Measurements from ENCODE around the gene TTC33. TPM values are rescaled to one million over a fixed set of nuclear protein-coding genes. Genes with fewer than 3 reads are reported as not detected.

Gene TTC33
- total RNA-seq, 3 donors from 2014 or later, result 17.6 to 28.1 (median 18.4) TPM

- DNase-seq (ENCODE audit: low spot score in 2 of 2), result no peak
- no peaks in the 10 kb centered on the region for H3K9me3 ChIP-seq
- peak overlapping the region in 1 of 3 donors; percentile 16 for H3K4me3 ChIP-seq
- TF ChIP-seq, protein P1, sequence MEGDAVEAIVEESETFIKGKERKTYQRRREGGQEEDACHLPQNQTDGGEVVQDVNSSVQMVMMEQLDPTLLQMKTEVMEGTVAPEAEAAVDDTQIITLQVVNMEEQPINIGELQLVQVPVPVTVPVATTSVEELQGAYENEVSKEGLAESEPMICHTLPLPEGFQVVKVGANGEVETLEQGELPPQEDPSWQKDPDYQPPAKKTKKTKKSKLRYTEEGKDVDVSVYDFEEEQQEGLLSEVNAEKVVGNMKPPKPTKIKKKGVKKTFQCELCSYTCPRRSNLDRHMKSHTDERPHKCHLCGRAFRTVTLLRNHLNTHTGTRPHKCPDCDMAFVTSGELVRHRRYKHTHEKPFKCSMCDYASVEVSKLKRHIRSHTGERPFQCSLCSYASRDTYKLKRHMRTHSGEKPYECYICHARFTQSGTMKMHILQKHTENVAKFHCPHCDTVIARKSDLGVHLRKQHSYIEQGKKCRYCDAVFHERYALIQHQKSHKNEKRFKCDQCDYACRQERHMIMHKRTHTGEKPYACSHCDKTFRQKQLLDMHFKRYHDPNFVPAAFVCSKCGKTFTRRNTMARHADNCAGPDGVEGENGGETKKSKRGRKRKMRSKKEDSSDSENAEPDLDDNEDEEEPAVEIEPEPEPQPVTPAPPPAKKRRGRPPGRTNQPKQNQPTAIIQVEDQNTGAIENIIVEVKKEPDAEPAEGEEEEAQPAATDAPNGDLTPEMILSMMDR (IDR thresholded peaks at IDR 0.05), result no peak
- TF ChIP-seq POLR2AphosphoS5 (IDR thresholded peaks at IDR 0.05), result no peak
- H3K27me3 ChIP-seq, result no peaks in the 10 kb centered on the region
- H3K4me1 ChIP-seq, result peaks cover 0 to 7% of the 10 kb centered on the region in 2 donors
- intact Hi-C loops (cut with DNase I; ENCODE audit: low total_unique reads), result no loop called here
- no peaks in the 10 kb centered on the region for H3K36me3 ChIP-seq
- peak overlapping the region; percentile 13 to 72 for H3K27ac ChIP-seq
Measured at GRCh38 chr5:40775846-40776657, 20.3 kb upstream of the TTC33 start.

- Histone ChIP-seq H3K27ac (peak overlapping the region; percentile 13 to 72), H3K9me3 (no peaks in the 10 kb centered on the region), H3K36me3 (no peaks in the 10 kb centered on the region), H3K27me3 (no peaks in the 10 kb centered on the region), H3K4me3 (peak overlapping the region in 1 of 3 donors; percentile 16), H3K4me1 (peaks cover 0 to 7% of the 10 kb centered on the region in 2 donors)
- TF ChIP-seq POLR2A (IDR thresholded peaks at IDR 0.05) (no peak), POLR2AphosphoS5 (IDR thresholded peaks at IDR 0.05) (no peak)
- TF ChIP-seq, protein P1 (IDR thresholded peaks at IDR 0.05), result no peak
- intact Hi-C loops (cut with DNase I; ENCODE audit: low total_unique reads), result no loop called here
- no peak for DNase-seq (ENCODE audit: low spot score in 2 of 2)
Measured at GRCh38 chr5:40775085-40775845, 19.5 kb upstream of the TTC33 start.

DNA sequence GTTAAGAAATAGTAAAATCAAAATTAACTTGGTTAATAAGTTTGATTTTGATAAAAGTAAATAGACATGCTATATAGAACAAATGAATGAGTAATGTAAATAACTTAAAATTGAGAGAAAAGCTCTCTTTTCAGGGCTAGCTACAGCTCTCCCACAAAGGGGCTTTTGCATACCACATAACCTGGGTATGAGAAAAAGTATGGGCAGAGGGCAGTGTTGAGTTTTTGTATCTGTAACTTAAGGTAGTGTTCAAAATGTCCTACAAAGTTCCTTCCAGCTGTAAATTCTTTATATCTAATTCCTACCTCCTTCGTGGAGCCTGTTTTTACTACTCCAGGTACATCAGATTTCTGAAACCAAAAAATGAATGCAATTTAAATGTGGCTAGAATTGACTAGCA, 18.9 kb upstream of the TTC33 start:
- H3K4me3 ChIP-seq, result no peak overlapping the region
- H3K27me3 ChIP-seq, result no peaks in the 10 kb centered on the region
- H3K9me3 ChIP-seq, result no peaks in the 10 kb centered on the region
- intact Hi-C loops (cut with DNase I; ENCODE audit: low total_unique reads), result no loop called here
- TF ChIP-seq, protein P1 (IDR thresholded peaks at IDR 0.05), result no peak
- TF ChIP-seq POLR2A (IDR thresholded peaks at IDR 0.05), result no peak
- TF ChIP-seq POLR2AphosphoS5 (IDR thresholded peaks at IDR 0.05), result no peak
- H3K27ac ChIP-seq, result no peak overlapping the region
- peaks cover 1% of the 10 kb centered on the region for H3K36me3 ChIP-seq
- DNase-seq (ENCODE audit: low spot score in 2 of 2), result no peak
- peaks cover 0 to 7% of the 10 kb centered on the region in 2 donors for H3K4me1 ChIP-seq

DNA sequence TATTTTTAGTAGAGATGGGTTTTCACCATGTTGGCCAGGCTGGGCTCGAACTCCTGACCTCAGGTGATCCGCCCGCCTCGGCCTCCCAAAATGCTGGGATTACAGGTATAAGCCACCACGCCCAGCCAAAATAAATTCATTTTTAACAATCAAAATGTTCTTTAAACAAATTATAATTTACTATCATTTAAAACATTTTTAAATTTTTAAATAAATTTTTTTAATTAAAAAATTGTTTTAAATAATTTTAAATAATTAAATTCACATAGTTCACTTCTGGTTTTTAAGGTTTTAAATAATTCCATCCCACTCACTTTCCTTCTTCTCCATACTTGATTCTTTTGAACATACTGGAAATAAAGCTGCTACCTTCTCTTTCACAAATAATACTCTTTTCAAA, 15.0 kb upstream of the TTC33 start:
- no peak overlapping the region for H3K4me3 ChIP-seq
- no peak overlapping the region for H3K27ac ChIP-seq
- intact Hi-C loops (cut with DNase I; ENCODE audit: low total_unique reads), result no loop called here
- H3K27me3 ChIP-seq, result no peaks in the 10 kb centered on the region
- TF ChIP-seq POLR2A (IDR thresholded peaks at IDR 0.05) (no peak), POLR2AphosphoS5 (IDR thresholded peaks at IDR 0.05) (no peak)
- TF ChIP-seq, protein P1 (IDR thresholded peaks at IDR 0.05), result no peak
- no peaks in the 10 kb centered on the region for H3K9me3 ChIP-seq
- H3K4me1 ChIP-seq, result no peaks in the 10 kb centered on the region
- peaks cover 9% of the 10 kb centered on the region for H3K36me3 ChIP-seq
- no peak for DNase-seq (ENCODE audit: low spot score in 2 of 2)

DNA sequence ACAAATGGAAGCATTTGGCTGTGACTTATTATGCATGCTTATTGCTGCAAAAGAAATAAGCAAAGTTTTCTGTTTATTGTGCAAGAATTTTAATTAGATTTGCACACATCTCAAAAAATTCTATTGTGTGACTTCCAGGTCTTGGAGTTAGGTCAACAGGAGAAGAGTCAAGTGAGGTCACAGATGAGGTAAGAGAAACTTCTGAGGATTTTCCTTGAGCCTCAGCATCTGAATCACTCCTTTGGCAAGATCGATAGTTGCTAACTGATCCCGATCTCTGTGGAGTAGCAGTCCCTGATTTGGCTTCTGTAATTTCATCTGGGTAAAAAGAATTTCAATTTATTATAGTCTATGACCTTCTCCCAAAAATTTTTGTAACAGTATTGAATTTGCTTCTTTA, 6.9 kb upstream of the TTC33 start:
- no peak overlapping the region for H3K4me3 ChIP-seq
- H3K4me1 ChIP-seq, result no peaks in the 10 kb centered on the region
- no peak overlapping the region for H3K27ac ChIP-seq
- H3K36me3 ChIP-seq, result peaks cover 10% of the 10 kb centered on the region
- no peak for TF ChIP-seq POLR2A (IDR thresholded peaks at IDR 0.05)
- no peak for TF ChIP-seq POLR2AphosphoS5 (IDR thresholded peaks at IDR 0.05)
- TF ChIP-seq, protein P1 (IDR thresholded peaks at IDR 0.05), result no peak
- no peaks in the 10 kb centered on the region for H3K27me3 ChIP-seq
- H3K9me3 ChIP-seq, result no peaks in the 10 kb centered on the region
- no peak for DNase-seq (ENCODE audit: low spot score in 2 of 2)
- intact Hi-C loops (cut with DNase I; ENCODE audit: low total_unique reads), result no loop called here
